GM21515 (cell line): ENCODE data around the gene CCL4L2.
"Not testable (repeated sequence)": the region's sequence is repeated elsewhere in the genome, so short reads cannot be mapped to it uniquely, and the experiment has no call there.

ENCODE experiments used
- ATAC-seq: cut with Tn5 transposase; IDR thresholded peaks from one replicate; pipeline ENCODE4 v1.9.1; 2021; ENCODE audit not compliant: unreplicated experiment

CCL4L2 gene

DNA sequence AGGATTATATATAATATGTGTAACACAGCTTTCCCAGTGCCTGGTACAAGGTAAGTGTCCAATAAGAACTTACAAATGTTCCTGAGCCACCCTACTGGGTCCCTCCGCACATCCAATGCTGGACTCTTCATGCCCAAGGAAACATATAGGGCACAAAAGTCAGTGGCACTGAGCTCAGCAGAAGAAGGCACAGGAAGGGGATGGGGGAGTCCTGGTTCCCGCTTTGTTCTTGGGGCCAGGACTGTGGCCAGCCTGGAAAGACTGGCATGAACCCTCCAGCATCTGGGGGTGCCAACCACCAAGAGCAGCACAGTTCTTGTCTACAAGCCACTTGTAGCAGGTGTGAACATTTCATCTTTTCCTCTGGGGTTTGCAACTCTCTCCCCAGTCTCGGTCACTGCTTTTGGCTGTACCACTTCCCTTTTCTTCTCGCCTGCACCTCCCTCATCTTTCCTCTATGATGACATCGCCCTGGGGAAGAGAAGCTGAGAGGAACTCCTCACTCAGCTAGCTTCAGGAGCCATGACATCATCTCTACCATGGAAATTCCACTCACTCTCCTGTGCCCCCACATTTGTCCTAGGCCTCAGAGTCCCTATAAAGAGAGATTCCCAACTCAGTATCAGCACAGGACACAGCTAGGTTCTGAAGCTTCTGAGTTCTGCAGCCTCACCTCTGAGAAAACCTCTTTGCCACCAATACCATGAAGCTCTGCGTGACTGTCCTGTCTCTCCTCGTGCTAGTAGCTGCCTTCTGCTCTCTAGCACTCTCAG is at the start of gene CCL4L2:
Gene CCL4L2 (plus strand): TSS at position 625 of the 773 bp plus-strand sequence.
- peak; percentile 64 for ATAC-seq

GRCh38 chr17:36168836-36169235 is 42.0 kb upstream of the CCL4L2 start:
- not testable (repeated sequence) for ATAC-seq

DNA sequence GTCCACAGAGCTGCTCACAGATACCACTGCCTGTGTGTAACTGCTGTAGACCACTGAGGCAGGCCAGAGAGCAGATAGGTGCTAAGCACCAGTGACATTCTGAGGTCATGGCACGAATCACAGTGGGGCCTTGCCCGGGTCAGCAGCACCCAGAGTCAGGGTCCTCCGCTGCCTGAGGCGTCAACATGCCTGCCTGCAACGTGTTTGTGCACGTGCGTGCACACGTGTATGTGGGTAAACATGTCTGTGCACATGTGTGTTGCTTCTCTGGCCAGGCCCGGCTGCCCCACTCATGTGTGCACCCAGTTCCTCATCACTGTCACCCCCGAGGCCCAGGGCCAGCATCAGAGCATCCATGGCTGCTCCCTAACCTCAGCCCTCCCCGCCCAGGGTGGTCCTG is 34.3 kb upstream of the CCL4L2 start, which contains the start of gene TBC1D3B:
Gene TBC1D3B (minus strand): TSS at position 101 of the 400 bp plus-strand sequence. CDS start 1,586 bp downstream, outside the sequence.
- not testable (repeated sequence) for ATAC-seq

GRCh38 chr17:36181446-36182175 is 29.3 kb upstream of the CCL4L2 start:
- ATAC-seq = not testable (repeated sequence)

- no peak for ATAC-seq
These were observed 28.5 kb upstream of the CCL4L2 start for GRCh38 chr17:36182176-36183000.

DNA sequence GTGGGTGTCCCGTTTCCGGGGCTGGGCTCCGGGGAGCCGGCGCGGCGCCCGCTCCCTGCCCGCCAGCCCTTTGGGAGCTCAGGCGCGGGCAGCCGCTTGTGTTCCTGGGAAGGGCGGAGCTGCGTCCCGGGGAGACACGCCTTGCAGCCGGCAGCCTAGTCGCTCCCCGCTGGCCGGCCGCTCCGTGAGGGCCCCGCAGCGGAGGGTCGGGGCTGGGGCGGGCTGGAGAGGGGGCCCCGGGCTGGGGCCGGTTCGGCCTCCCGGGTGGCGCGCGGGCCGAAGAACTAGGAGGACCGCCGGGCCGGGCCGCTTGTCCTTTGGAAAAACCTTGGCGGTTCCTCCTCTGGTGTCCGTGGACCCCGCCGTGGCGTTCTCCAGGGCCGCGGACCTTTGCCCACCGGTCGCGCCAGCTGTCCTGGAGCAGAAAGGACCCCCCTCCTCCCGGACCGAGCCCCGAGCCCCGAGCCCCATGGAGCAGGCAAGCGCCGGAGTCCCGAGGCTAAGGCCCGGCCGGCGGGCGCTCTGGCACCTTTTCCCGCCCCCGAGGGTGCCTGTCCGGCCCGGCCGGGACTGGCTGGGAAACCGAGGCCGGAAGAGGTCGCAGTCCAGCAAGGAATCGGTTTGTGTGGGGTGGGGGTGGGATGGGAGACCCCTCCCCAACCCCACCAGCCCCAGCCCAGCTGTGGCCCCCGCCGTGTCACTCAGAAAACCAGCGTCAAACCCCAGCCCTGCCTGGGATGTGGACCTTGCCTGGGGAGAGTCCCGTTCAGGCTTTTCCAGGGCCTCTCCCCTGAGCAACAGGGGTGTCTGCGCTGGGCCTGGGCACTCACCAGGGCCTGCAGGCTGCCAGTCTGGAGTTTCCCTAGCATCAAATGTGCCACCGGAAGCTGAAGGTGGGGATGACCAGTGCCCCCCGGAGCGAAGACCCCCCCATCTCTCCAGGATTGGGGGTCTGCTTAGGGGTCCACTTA is 27.6 kb upstream of the CCL4L2 start:
- no peak for ATAC-seq

GRCh38 chr17:36184023-36184765 is 26.7 kb upstream of the CCL4L2 start:
- ATAC-seq = no peak

DNA sequence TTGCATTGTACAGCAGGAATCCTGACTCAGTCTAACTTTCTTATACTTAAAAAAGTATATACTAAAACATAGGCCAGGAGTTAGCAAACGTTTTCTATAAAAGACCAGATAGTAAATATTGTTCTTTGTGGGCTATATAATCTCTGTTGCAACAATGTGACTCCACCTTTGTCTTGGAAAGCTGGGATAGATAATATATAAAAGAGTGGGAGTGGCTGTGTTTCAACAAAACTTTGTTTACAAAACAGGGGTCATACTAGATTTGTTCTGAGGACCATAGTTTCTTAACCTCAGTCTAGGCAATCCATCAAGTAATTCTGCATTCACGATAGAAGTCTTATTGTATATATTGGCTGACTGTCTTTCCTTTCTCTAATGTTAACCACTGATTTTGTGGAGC is 25.4 kb upstream of the CCL4L2 start:
- no peak for ATAC-seq

DNA sequence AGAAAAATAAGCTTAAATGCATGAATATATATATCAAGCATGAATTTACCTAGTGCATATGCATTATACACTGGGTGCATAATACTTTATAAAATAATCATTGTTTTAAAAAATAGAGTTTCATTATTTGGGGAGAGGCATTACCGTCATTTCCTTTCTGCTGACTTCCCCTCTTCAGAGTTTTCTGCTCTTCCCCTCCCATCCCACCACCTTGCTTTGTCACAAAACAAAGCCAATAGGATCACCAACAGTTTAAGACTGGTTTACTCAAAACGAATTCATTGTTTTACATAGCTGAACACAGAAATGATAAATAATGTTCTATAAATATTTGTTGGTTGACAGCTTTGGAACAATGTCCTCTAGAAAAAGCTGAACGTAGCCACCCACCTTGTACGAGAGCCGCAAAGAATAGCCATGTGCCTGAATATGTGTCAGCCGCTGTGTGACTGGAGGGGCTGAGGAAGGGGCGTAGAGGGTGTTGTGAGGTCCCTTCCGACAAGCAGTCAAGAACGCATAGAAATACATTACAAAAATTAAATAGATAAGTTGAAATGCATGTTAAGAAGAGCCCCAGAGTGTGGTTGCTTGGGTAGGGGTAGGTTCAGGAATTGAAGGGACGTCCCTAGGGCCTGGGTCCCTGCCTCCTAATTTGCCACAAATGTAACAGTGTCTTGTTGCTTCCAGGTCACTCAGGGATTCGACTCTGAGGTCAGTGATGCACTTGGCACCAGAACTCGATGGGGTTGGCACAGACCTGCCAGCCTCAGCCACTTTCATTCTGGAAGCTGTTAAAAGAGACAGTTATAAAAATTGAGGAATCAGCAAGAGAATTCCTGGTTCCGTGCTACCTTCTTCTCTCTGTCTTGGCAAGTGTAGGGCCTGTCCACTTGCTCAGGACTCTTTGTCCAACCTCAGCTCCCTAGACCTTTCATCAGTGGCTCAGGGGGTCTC is 23.8 kb upstream of the CCL4L2 start:
- ATAC-seq = not testable (repeated sequence)

GRCh38 chr17:36187943-36188665 is 22.8 kb upstream of the CCL4L2 start:
- not testable (repeated sequence) for ATAC-seq

DNA sequence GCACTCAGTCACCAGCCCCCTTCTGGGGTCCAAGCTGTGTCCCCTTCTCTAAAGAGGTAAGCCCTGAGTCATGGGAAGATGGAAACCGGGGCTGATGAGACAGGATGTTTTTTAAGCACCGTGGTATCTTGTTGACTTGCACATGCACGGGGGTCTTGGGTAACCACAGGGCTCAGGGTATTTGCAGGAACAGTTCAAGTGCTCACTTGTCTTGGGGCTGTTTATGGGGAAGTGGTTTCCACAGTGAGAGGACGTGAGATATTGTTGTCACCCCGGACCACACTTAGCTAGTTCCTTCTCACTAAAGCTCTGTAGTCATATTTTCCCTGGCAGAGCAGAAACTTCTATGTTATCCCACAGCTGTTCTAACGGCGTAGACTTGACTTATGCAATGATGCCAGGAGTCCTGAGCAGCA is 22.0 kb upstream of the CCL4L2 start:
- ATAC-seq = peak; percentile 52

DNA sequence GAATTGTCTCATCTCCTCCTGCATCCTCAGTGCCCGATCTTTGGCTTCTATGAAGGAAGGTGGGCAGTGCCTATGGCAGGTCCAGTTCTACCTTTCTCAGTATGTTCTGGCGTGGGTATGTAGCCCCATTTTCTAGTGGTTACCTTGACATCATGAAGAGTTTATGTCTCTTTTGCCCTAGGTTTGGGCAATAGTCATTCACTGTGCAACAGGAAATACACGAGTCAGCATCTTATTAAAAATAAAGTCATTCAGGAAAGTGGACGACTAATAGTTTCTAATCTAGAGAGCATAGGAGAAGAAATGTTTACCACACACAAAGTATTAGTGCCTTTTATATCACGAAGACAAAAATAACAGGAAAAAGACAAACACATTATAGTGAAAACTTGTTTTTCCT is 20.9 kb upstream of the CCL4L2 start:
- not testable (repeated sequence) for ATAC-seq

- not testable (repeated sequence) for ATAC-seq
These were observed 20.1 kb upstream of the CCL4L2 start for GRCh38 chr17:36190549-36191330.

GRCh38 chr17:36193216-36193775 is 17.6 kb upstream of the CCL4L2 start:
- ATAC-seq = no peak

DNA sequence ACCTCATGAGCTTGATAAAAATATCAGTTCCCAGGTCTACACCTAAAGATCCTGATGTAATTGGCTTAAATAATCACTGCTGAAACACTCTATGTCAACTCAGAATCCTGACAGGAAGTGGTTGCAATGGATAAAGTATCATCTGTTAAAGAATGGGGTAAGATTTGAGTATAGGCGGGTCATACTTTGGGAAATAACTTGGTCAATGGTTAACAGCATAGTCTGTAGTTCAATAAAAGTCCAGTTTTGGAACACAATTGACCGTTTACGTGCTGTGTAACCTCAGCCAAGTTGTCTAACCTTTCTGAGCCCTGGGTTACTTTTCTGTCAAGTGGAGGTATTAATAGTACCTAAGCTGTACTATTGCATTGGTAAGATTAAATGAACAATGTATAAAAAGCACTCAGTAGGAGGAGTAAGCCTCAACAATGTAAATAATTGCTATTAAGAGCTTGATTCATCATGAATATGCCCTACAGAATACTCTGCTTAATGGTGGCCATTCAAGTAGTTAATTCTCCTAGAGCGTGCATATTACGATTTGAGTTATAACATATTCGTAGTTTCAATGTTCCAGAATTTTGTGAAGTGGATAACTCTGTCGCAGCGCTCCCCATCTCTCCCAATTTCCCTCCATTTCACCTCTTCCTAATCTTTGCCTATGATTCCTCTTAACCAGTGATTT is 16.6 kb upstream of the CCL4L2 start:
- not testable (repeated sequence) for ATAC-seq
